Measurements from ENCODE around the gene STIMATE.

DNA sequence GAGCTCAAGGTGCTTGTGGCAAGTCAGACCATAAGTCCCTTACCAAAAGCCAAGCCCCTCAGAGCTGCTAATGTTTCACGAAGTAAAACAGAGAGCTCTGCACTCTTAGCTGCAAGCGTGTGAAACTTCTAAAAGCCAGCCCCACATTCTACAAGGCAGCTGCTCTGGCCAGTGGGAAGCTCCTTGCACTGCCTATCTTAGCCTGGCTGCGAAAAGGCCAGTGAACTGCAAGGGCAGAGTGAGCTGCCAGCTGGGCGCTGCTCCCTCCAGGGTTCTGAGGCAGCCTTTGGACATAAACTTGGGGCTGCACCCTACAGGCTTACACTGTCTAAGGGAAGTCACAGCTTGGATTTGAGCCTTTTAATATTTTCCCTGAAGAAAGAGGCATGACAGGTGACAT lies 60.4 kb downstream of the STIMATE start:
- TF ChIP-seq, protein P1, sequence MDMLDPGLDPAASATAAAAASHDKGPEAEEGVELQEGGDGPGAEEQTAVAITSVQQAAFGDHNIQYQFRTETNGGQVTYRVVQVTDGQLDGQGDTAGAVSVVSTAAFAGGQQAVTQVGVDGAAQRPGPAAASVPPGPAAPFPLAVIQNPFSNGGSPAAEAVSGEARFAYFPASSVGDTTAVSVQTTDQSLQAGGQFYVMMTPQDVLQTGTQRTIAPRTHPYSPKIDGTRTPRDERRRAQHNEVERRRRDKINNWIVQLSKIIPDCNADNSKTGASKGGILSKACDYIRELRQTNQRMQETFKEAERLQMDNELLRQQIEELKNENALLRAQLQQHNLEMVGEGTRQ (IDR thresholded peaks at IDR 0.05; ENCODE audit: low read depth, low read length) = no peak
- no peak for TF ChIP-seq CEBPB (IDR thresholded peaks at IDR 0.05; ENCODE audit: low read depth, low read length)

Measured in IMR-90 (cell line).